DND-41 (cell line): ENCODE results near the gene CWF19L1.

Experiments used
- EZH2 ChIP-seq: IDR thresholded peaks from 3 replicates; pipeline ENCODE4 v1.6.1; 2012; ENCODE audit warnings: borderline replicate concordance, low read depth, mild to moderate bottlenecking, moderate library complexity, low read length, inconsistent platforms; ENCODE audit not compliant: severe bottlenecking
- TF ChIP-seq, protein P1 (sequence below): IDR thresholded peaks from 2 replicates; pipeline ENCODE4 v1.5.1; 2012; ENCODE audit warnings: borderline replicate concordance, low read length, moderate library complexity, mild to moderate bottlenecking; ENCODE audit not compliant: poor library complexity, severe bottlenecking; ENCODE audit errors: extremely low read depth

DNA sequence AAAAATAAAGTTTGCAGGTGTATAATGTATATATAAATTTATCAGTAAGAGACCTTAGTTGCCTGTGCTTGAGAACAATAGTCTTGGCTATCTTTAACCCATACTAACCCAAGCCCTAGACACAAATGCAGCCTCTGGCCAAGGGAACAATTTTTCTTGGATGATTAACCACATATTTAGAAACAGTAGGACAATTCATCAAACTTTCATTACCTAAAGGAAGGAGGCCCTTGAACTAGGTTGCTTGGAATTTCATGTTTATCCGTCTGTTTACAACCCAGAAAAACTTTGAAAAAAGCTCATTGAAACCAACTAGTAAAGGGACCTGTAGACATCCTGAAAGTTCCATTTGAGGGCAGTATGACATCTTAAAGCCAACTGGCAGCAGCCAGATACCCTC lies 72.7 kb downstream of the CWF19L1 start:
- TF ChIP-seq, protein P1, sequence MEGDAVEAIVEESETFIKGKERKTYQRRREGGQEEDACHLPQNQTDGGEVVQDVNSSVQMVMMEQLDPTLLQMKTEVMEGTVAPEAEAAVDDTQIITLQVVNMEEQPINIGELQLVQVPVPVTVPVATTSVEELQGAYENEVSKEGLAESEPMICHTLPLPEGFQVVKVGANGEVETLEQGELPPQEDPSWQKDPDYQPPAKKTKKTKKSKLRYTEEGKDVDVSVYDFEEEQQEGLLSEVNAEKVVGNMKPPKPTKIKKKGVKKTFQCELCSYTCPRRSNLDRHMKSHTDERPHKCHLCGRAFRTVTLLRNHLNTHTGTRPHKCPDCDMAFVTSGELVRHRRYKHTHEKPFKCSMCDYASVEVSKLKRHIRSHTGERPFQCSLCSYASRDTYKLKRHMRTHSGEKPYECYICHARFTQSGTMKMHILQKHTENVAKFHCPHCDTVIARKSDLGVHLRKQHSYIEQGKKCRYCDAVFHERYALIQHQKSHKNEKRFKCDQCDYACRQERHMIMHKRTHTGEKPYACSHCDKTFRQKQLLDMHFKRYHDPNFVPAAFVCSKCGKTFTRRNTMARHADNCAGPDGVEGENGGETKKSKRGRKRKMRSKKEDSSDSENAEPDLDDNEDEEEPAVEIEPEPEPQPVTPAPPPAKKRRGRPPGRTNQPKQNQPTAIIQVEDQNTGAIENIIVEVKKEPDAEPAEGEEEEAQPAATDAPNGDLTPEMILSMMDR: no peak
- no peak for TF ChIP-seq EZH2
